GM13976 (cell line): ENCODE data around the gene TACR3.
"Not testable (repeated sequence)": the region's sequence is repeated elsewhere in the genome, so short reads cannot be mapped to it uniquely, and the experiment has no call there.

Experiments
- DNase-seq: peaks from one replicate; pipeline ENCODE4 v3.0.0; 2012; ENCODE audit warnings: low spot score
- in situ Hi-C: fragments of 300-500 bp; cut with MboI; formaldehyde crosslinking; loops from one replicate; pipeline ENCODE4 v1.12.0; 2022; ENCODE audit warnings: low sequenced_read_pairs, mixed read lengths, inconsistent platforms; ENCODE audit not compliant: unreplicated experiment
- TF ChIP-seq, protein P1 (sequence below): IDR thresholded peaks from 2 replicates; pipeline ENCODE4 v1.5.1; 2012; ENCODE audit warnings: borderline replicate concordance, mild to moderate bottlenecking; ENCODE audit not compliant: insufficient read depth; ENCODE audit errors: extremely low read depth, missing control alignments, control extremely low read depth

The TACR3 gene

DNA sequence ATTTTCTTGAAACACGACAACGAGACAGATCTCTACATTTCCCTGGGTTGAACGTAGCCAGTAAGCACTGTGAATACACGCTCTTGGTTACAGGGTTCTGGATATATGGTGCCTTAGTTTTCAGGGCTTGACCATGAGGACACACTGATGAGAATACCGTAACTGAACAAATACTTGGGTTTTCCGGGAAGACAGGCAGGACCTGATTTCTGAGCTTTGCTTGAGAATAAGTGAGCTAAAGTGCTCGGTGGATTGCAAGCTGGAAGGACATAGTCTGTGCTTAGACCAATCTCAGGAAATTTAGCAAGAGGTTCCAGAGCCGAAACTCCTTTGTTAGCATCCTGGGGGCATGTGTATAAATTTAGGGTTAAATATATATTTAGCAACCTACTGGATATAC is 876 bp upstream of the TACR3 start:
- TF ChIP-seq, protein P1, sequence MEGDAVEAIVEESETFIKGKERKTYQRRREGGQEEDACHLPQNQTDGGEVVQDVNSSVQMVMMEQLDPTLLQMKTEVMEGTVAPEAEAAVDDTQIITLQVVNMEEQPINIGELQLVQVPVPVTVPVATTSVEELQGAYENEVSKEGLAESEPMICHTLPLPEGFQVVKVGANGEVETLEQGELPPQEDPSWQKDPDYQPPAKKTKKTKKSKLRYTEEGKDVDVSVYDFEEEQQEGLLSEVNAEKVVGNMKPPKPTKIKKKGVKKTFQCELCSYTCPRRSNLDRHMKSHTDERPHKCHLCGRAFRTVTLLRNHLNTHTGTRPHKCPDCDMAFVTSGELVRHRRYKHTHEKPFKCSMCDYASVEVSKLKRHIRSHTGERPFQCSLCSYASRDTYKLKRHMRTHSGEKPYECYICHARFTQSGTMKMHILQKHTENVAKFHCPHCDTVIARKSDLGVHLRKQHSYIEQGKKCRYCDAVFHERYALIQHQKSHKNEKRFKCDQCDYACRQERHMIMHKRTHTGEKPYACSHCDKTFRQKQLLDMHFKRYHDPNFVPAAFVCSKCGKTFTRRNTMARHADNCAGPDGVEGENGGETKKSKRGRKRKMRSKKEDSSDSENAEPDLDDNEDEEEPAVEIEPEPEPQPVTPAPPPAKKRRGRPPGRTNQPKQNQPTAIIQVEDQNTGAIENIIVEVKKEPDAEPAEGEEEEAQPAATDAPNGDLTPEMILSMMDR: no peak
- in situ Hi-C loops: no loop called here
- DNase-seq: no peak

DNA sequence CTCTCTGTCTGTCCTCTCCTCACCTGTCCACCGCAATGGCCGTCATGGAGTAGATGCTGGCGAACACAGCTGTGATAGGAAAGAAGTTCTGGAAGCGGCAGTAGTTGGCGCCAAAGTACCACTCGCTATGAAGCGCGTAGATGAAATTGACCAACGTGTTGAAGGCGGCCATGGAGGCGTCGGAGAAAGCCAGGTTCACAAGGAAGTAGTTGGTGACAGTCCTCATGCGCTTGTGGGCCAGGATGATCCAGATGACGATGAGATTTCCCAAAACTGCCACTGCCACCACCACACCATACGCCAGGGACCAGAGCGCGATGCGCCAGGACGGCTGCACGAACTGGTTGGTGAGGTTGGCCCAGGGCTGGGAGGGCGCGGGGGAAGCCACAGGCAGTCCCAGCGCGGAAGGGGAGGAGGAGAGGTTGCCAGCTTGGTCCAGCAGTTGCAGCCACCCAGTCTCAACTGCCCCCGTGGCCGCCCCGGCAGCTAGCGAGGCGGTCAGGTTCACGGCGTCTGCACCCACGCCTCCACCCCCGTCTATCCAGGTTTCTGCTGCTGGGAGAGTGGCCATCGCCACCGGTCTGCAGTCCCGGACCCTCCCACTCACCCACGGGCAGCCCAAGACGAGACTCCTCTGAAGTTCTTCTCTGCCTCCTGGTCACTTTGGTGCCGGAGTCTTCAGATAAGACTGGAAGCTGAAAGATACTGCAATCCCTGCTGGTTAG is 518 bp downstream of the TACR3 start:
- in situ Hi-C loops: no loop called here
- no peak for DNase-seq

DNA sequence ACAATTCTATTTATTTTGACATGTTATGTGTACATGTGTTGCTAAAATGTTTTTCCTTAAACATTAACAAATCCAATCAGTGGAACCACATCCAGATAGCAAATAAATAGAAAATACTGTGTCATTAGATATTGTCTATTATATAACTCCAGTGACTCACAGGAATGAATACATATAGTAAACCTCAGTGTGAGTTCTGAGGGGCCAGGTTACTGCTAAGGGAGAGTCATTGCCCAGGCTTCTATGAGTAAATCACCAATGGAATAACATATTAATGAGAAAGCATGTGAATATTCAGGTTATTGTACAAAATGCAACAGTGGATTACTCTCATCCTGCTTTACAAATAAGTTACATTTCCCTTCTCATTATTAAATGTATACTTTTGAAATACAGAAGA is 27.2 kb downstream of the TACR3 start:
- TF ChIP-seq, protein P1: no peak
- in situ Hi-C loops: no loop called here
- DNase-seq: no peak

More for the DNA sequence above, 518 bp downstream of the TACR3 start:
- TF ChIP-seq, protein P1: no peak

DNA sequence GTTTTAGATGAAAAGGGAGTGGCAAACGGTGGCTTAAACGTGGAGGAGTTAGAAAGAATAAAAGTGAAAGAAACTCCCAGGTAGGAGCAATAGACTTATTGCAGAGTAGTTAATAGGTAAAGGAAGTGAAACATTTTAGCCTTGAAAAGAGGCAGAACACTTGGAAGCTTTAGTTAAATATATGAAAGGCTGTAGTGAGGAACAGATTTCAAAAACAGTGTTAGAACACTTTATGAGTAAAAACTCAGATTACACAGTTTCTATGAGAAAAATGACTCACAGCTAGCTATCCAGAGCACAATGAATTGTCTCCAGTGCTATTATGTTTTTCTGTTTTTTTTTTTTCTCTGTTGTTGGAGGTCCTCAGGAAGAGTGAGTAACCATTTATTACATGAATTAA is 45.8 kb downstream of the TACR3 start:
- TF ChIP-seq, protein P1: no peak
- in situ Hi-C loops: no loop called here
- no peak for DNase-seq

DNA sequence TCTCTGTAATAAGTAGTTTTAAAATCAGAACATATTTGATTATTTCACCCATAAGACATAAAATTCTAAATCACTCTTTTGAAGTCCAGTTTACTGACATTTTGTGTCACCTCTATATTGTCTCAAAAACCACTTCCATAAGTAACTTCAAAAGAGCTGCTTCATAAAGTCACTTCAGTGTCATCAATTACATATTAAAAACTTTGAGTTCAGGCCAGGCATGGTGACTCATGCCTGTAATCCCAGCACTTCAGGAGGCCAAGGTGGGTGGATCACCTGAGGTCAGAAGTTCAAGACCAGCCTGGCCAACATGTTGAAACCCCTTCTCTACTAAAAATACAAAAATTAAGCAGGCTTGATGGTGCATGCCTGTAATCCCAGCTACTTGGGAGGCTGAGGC is 53.0 kb downstream of the TACR3 start:
- in situ Hi-C loops, DNase-seq: not testable (repeated sequence)

DNA sequence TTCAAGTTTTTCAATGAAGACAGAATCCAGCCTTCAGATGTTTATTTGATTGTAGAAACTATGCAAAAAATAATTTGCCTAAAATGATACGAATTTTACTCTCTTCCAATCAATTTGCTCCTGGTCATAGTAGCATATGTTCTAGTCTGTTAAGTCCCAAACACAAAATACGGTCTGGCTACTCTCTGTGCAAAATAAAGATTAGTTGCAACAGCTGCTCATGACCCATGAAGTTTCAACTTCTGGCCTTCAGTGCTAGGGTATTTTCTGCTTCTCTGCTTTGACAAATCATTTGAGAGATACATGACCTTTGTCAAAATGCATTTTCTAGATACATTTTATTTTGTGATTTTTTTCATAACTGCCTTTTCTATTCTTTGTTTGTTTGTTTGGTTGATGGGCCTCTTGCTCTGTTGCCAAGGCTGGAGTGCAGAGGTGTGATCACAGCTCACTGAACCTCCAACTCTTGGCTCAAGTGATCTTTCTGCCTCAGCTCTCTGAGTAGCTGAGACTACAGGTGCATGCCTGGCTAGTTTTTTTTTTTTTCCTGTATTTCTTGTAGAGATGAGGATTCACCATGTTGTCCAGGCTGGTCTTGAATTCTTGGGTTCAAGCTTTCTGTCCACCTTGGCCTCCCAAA is 55.2 kb downstream of the TACR3 start:
- no peak for DNase-seq
- in situ Hi-C loops: no loop called here
- TF ChIP-seq, protein P1: no peak

DNA sequence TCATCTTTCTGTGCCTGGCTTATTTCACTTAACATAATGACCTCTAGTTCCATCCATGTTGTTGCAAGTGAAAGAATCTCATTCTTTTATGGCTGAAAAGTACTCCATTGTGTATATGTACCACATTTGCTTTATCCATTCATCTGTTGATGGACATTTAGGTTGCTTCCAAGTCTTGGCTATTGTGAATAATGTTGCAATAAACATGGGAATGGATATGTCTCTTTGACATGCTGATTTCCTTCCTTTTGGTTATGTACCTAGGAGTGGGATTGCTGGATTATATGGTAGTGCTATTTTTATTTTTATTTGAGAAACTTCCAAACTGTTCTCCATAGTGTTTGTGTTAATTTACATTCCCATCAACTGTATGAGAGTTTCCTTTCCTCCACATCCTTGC is 71.2 kb downstream of the TACR3 start:
- TF ChIP-seq, protein P1: no peak
- in situ Hi-C loops: no loop called here
- no peak for DNase-seq
